HT1080 (cell line): ENCODE data around the gene TLE7. TPM values are rescaled to one million over a fixed set of nuclear protein-coding genes. Genes with fewer than 3 reads are reported as not detected.

Experiments
- total RNA-seq: library from RNA; depleted of rRNA; stranded (reverse); fragments of >200 nt; shearing (Covaris generic); gene quantifications from 2 replicates; pipeline ENCODE4 v1.2.3, GENCODE V29; 2014; rRNA removed

The TLE7 gene
- total RNA-seq, 1 experiment from 2014 or later, result not detected

Other genes with a start within 250 kb of the TLE7 start
- gene HYDIN, start 211.3 kb downstream of the TLE7 start, total RNA-seq, result 0.03 TPM in 1 of 2 replicates, not detected in the other
- 18.9 and 24.7 TPM in 2 replicates for gene CMTR2, start 152.7 kb downstream of the TLE7 start, total RNA-seq
- gene CALB2, start 83.3 kb downstream of the TLE7 start, total RNA-seq, result 5.4 and 6.9 TPM in 2 replicates
- gene ZNF23, start 20.2 kb upstream of the TLE7 start, total RNA-seq, result 6.3 and 8.3 TPM in 2 replicates
- 0.87 and 0.90 TPM in 2 replicates for gene ZNF19, start 47.3 kb upstream of the TLE7 start, total RNA-seq
- gene CHST4, start 84.4 kb upstream of the TLE7 start, total RNA-seq, result 0.43 TPM in 1 of 2 replicates, not detected in the other
- gene TAT, start 135.0 kb upstream of the TLE7 start, total RNA-seq, result not detected in 2 replicates
- gene MARVELD3, start 184.1 kb upstream of the TLE7 start, total RNA-seq, result 0.10 and 0.55 TPM in 2 replicates